T47D (cell line): ENCODE results near the gene ZFAND2A.

ENCODE experiments used
- DNase-seq, 2 experiments: peaks; one replicate each; pipeline versions ENCODE4 v3.0.0 to v3.0.0-alpha.2; 2011 to 2012; ENCODE audit warnings: low read depth in 1 of 2, low spot score in 1 of 2
- JUND ChIP-seq: IDR thresholded peaks from 2 replicates; pipeline ENCODE4 v1.6.1; 2012; ENCODE audit warnings: low read depth
- in situ Hi-C: cut with HindIII; loops from 2 replicates; pipeline ENCODE4 v1.10.0; 2016; ENCODE audit warnings: low sequenced_read_pairs, low pct_unique_long_range_greater_than_20kb

The ZFAND2A gene

DNA sequence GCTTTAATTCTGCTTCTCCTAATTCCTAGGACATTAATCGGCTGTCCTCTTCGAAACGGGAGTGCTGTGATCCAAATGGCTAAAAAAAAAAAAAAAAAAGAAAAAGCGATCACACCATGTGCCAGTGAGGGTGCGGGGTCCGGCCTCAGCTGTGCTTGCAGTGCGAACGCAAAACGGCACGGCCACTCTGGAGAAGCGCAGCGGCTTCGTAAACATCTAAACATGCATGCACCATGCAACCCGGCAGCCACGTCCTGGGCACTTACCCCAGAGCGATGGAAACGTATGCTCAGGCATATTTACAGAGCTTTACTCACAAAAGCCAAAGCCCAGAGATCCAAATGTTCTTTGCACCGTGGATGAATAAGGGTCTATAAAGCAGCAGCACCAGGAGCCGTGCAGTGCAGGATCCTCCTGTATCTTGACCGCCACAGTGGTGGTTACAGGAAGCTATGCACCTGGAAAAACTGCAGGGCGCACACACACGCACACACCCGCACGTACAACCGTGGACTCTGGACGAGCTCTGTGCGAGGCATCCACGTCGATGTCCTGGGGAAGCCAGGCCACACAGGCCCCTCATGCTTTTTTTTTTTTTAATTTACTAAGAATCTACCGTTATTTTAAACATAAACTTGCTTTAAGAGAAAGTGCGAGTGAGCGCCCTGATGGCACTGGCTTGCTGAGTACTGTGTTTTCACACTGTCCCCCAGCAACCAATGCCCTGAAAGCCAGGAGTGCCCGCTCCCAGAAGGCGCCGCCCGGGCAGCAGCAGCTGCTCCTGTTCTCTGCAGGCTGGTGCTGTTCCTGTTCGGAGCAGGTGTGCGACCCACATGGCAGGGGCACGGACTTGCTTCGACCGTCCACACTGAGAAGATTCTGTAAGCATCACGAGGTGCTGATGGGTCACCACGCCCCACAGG lies 47.1 kb downstream of the ZFAND2A start:
- in situ Hi-C loops: no loop called here
- DNase-seq: no peak
- TF ChIP-seq JUND: no peak

GRCh38 chr7:1112109-1112508 lies 47.9 kb downstream of the ZFAND2A start:
- in situ Hi-C loops: no loop called here
- no peak for TF ChIP-seq JUND
- DNase-seq: no peak

- no peak for DNase-seq
- no peak for TF ChIP-seq JUND
- in situ Hi-C loops: no loop called here
These were observed 48.8 kb downstream of the ZFAND2A start for GRCh38 chr7:1111156-1111555.

DNA sequence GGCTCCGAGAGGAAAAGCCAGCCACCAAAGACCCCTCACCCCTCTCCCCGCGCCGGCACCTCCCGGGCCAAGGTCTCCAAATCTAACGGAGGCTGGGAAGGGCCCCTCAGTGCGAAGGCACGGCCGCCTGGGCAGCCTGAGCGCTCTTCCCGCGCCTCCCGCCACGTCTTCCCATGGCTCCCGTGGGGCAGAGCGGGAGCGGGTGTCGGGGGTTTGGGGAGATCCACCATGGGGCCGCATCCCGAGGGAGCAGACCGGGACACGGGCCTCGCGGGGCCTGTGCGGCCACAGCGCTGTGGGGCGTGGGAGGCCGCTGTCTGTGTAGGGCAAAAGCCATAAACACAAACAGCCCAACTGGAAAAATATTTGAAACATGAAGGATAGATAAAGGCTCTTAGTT lies 49.6 kb downstream of the ZFAND2A start:
- in situ Hi-C loops: no loop called here
- no peak for DNase-seq
- no peak for TF ChIP-seq JUND

- in situ Hi-C loops: no loop called here
- no peak for TF ChIP-seq JUND
- DNase-seq: no peak
These were observed 50.2 kb downstream of the ZFAND2A start for GRCh38 chr7:1109581-1110310.

DNA sequence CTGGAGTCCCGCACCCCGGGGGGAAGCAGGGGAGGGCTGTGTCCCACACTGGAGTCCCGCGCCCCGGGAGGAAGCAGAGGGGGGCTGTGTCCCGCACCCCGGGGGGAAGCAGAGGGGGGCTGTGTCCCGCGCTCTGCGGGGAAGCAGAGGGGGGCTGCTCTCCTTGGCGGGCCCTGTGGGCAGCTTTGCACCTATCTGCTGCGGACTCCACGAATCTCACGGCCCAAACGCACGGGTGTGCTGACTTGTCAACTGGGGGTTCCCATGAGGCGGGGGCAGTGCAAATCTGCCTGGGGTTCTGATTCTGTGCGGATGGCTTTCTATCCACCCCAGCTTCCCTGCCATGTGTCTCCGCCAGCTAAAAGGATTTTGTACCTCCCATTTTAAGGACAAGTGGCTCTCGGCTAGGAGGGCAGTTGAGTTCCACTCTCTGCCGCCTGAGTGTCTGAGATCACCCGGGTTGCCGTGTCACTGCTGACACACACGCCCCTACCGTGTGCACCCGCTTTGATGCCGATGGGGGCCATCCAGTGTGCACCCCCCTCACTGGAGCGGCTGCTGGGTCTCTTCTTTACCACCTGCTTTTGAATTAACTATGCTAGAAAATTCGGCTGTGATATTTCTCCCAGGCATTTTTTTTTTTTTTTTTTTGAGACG lies 51.6 kb downstream of the ZFAND2A start:
- in situ Hi-C loops: no loop called here
- TF ChIP-seq JUND: no peak

GRCh38 chr7:1106793-1107421 lies 53.1 kb downstream of the ZFAND2A start:
- no peak for DNase-seq
- in situ Hi-C loops: no loop called here
- TF ChIP-seq JUND: no peak

More for the DNA sequence above, 51.6 kb downstream of the ZFAND2A start:
- no peak for DNase-seq

DNA sequence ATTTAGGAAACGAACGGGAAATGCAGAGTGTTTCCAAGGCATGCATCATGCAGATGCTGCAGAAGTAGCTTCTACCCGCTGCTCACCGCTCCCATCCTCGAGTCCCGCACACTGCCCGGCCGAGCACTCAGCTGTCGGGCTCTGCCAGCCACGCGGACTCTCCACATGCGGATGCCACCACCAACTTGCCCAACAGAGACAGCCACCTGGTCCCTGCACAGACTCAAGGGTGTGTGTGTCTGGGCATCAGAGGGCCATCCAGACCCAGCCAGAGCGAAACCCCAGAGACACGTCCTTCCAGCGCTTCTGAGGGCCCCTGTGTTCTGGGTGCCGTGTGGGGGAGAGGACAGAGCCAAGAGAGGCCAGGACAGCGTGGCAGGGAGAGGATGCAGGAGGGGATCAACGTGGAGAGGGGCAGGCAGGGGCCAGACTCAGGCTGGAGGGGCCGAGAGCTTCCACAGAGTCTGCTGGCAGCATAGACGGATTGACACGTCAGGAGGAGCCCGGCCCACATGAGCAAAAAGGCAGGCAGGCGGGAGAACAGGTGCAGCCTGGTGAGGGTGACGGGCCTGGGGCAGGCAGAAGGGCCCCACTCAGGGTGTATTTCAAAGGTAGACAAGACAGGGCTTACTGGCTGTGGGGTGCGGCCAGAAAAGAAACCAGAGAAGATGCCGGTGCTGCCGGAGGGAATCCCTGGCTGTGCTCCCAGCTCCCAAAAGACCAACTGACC lies 53.8 kb downstream of the ZFAND2A start:
- no peak for TF ChIP-seq JUND
- in situ Hi-C loops: no loop called here
- no peak for DNase-seq

- in situ Hi-C loops: no loop called here
- no peak for DNase-seq
- no peak for TF ChIP-seq JUND
These were observed 54.8 kb downstream of the ZFAND2A start for GRCh38 chr7:1105189-1105588.

DNA sequence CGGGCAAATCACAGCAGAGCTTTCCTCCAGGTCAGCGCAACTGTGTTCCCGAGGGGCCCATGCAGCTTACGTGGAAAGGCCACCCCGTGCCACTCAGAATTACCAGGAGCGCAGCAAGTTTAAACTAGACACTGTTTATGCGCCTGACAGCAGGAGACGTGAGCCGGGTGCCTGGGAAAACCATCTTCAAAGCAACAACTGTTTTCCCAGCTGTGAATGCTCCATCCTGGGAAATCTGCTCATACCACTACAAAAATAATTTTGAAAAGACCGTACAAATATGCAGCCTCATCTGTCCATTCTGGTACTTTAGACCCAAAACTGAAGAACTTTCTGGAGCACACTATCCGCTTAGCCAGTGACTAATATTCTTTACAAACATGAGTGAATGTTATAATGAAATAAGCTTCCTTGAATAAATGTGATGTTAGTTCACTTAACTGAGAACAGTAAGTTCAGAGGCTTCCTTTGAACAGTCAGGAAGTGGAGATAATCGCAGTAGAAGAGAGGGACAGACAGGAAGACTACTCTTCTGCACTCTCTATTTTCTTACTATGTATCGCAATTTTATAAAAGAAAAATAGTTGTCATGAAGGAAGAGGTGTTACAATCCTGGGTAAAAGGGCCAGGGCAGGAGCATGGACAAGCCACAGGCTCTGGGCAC lies 55.3 kb downstream of the ZFAND2A start:
- in situ Hi-C loops: no loop called here
- TF ChIP-seq JUND: no peak
- no peak for DNase-seq

DNA sequence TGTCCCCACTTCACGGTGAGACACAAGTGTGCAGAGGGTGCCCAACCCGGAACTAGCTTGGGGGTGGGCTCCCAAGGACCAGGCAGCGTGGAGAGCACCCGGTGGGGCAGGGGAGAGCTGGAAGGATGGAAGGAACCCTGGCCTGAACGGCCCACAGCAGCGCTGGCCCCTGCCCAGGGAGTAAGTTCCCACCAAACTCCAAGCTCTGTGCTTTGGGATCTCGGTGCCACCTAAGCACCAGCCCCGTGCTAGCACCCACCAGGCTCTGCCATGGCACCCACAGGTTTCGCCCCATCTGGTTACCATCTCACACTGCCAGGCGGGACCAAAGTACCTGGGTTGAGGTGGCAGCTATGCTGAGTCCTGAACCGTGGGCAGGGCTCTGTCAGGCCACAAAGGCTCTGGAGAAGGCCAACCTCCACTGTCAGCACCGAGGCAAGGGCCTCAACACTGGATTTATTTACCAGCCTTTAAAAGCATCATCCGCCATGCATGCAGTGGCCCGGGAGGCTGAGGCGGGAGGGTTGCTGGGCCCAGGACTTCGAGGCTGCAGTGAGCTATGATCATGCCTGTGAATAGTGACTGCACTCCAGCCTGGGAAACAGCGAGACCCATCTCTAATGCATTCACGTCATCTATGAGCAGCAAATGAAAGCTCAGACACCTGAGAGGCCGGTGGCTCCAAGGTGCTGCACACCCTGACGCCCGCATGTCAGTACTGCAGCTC lies 56.0 kb downstream of the ZFAND2A start:
- in situ Hi-C loops: no loop called here
- TF ChIP-seq JUND: no peak
- DNase-seq: no peak
